A549 (cell line): ENCODE results near the gene OR4F15. TPM values are rescaled to one million over a fixed set of nuclear protein-coding genes. Genes with fewer than 3 reads are reported as not detected.

Experiments
- ATAC-seq, 2 experiments: fragments of 200-7000 bp in 1 of 2; fragments of >200 bp in 1 of 2; cut with Nextera tagmentation in 1 of 2; cut with Tn5 transposase in 1 of 2; 3 replicates each; pipeline versions ENCODE4 v1.8.0 to v1.9.1; 2018 to 2020; ENCODE audit warnings: mild to moderate bottlenecking in 1 of 2, moderate library complexity in 1 of 2
- CTCF ChIA-PET: fragments of 300-600 bp; sonication (Branson Sonifier 250); formaldehyde crosslinking; extraction: SDS; loops from one replicate; lab custom pipeline; 2021; ENCODE audit warnings: antibody characterized with exemption, inconsistent platforms; lab: Yijun Ruan, JAX
- POLR2A ChIA-PET: fragments of 350-600 bp; formaldehyde crosslinking; extraction: SDS; loops from one replicate; lab custom pipeline; 2021; ENCODE audit warnings: antibody characterized with exemption, inconsistent platforms; lab: Yijun Ruan, JAX
- DNase-seq, 2 experiments: peaks; one replicate each; pipeline versions ENCODE4 v3.0.0 to v3.0.0-alpha.2; 2011 to 2016; ENCODE audit warnings: low read depth in 1 of 2, low spot score in 1 of 2
- FAIRE-seq: peaks from 2 replicates; lab custom pipeline; 2011; peaks lifted over from hg19 to GRCh38; lab: Jason Lieb, UNC
- H3K27ac ChIP-seq, 2 experiments: fragments of >200 bp; sonication (Bioruptor Twin); formaldehyde crosslinking; 3 replicates each; pipeline ENCODE4 v1.5.1; 2016 to 2017
- H3K4me1 ChIP-seq: fragments of >200 bp; sonication (Bioruptor Twin); formaldehyde crosslinking; 3 replicates; pipeline ENCODE4 v1.6.1; 2016
- H3K4me2 ChIP-seq: fragments of >200 bp; sonication (Bioruptor Twin); formaldehyde crosslinking; 3 replicates; pipeline ENCODE4 v1.6.1; 2016
- H3K4me3 ChIP-seq: fragments of >200 bp; sonication (Bioruptor Twin); formaldehyde crosslinking; 3 replicates; pipeline ENCODE4 v1.5.1; 2016
- H3K9me3 ChIP-seq: fragments of >200 bp; sonication (Bioruptor Twin); formaldehyde crosslinking; 3 replicates; pipeline ENCODE4 v1.6.1; 2016
- ATOH8 ChIP-seq: fragments of 250-450 bp; sonication (Bioruptor Pico); IDR thresholded peaks from 2 replicates; pipeline ENCODE4 v1.5.0; 2020; ENCODE audit warnings: low read depth, mild to moderate bottlenecking, moderate library complexity
- CHD4 ChIP-seq: fragments of 200-600 bp; sonication (generic); IDR thresholded peaks from 2 replicates; pipeline ENCODE4 v1.6.1; 2016; ENCODE audit warnings: antibody characterized with exemption, mild to moderate bottlenecking, borderline replicate concordance
- E2F6 ChIP-seq: IDR thresholded peaks from 2 replicates; pipeline ENCODE4 v1.6.1; 2012; ENCODE audit warnings: low read depth, borderline replicate concordance
- EHF ChIP-seq: fragments of 250-450 bp; sonication (Bioruptor Pico); IDR thresholded peaks from 2 replicates; pipeline ENCODE4 v1.5.0; 2020; ENCODE audit warnings: mild to moderate bottlenecking
- ELK1 ChIP-seq: fragments of 150-350 bp; IDR thresholded peaks from 2 replicates; pipeline ENCODE4 v1.6.1; 2014; ENCODE audit warnings: low read depth, mild to moderate bottlenecking, low read length
- EP300 ChIP-seq, 2 experiments: fragments of >200 bp; sonication (Bioruptor Twin); formaldehyde crosslinking; IDR thresholded peaks; 2 replicates in 1 of 2; 3 replicates in 1 of 2; pipeline ENCODE4 v1.6.1; 2016 to 2017
- ESRRA ChIP-seq: fragments of 150-350 bp; IDR thresholded peaks from 2 replicates; pipeline ENCODE4 v1.6.1; 2014; ENCODE audit warnings: mild to moderate bottlenecking, low read length, borderline replicate concordance
- HDAC2 ChIP-seq: fragments of 200-600 bp; sonication (generic); IDR thresholded peaks from 2 replicates; pipeline ENCODE4 v1.6.1; 2016
- HOXA7 ChIP-seq: fragments of 250-450 bp; sonication (Bioruptor Pico); IDR thresholded peaks from 2 replicates; pipeline ENCODE4 v1.5.0; 2020; ENCODE audit warnings: mild to moderate bottlenecking, moderate library complexity
- HOXB13 ChIP-seq: fragments of 250-450 bp; sonication (Bioruptor Pico); IDR thresholded peaks from 2 replicates; pipeline ENCODE4 v1.5.0; 2020; ENCODE audit warnings: low read depth, mild to moderate bottlenecking, moderate library complexity
- HOXB5 ChIP-seq: fragments of 250-450 bp; sonication (Bioruptor Pico); IDR thresholded peaks from 2 replicates; pipeline ENCODE4 v1.5.0; 2020; ENCODE audit warnings: mild to moderate bottlenecking, moderate library complexity
- JUNB ChIP-seq: fragments of >200 bp; sonication (Bioruptor Twin); formaldehyde crosslinking; IDR thresholded peaks from 2 replicates; pipeline ENCODE4 v1.6.1; 2016
- MAFK ChIP-seq: fragments of 450-650 bp; IDR thresholded peaks from 2 replicates; pipeline ENCODE4 v1.6.1; 2014; ENCODE audit not compliant: partially characterized antibody
- MAZ ChIP-seq: fragments of 150-350 bp; IDR thresholded peaks from 2 replicates; pipeline ENCODE4 v1.6.1; 2014; ENCODE audit warnings: antibody characterized with exemption, low read depth, low read length, borderline replicate concordance
- MYC ChIP-seq: IDR thresholded peaks from 2 replicates; pipeline ENCODE4 v1.6.1; 2012; ENCODE audit warnings: mild to moderate bottlenecking, inconsistent platforms, low read length, improper control_type of control experiment, borderline replicate concordance
- NFE2L2 ChIP-seq: fragments of 150-350 bp; conservative IDR thresholded peaks from 2 replicates; pipeline ENCODE4 v1.6.1; 2014; ENCODE audit warnings: low read length
- NPAS2 ChIP-seq: fragments of 250-450 bp; sonication (Bioruptor Pico); IDR thresholded peaks from 2 replicates; pipeline ENCODE4 v1.8.0; 2022; ENCODE audit warnings: mild to moderate bottlenecking, moderate library complexity, borderline replicate concordance
- NR3C1 ChIP-seq: fragments of >200 bp; sonication (Bioruptor Twin); formaldehyde crosslinking; IDR thresholded peaks from 3 replicates; pipeline ENCODE4 v1.6.1; 2017
- POLR2A ChIP-seq: IDR thresholded peaks from 2 replicates; pipeline ENCODE4 v1.6.1; 2012; ENCODE audit warnings: mild to moderate bottlenecking, low read length
- POLR2AphosphoS2 ChIP-seq: conservative IDR thresholded peaks from 2 replicates; pipeline ENCODE4 v1.6.1; 2012; ENCODE audit warnings: low read length, improper control_type of control experiment, inconsistent platforms
- RAD21 ChIP-seq, 2 experiments: fragments of >200 bp in 1 of 2; sonication (Bioruptor Twin) in 1 of 2; formaldehyde crosslinking in 1 of 2; IDR thresholded peaks in 1 of 2; conservative IDR thresholded peaks in 1 of 2; 2 replicates in 1 of 2; 3 replicates in 1 of 2; pipeline ENCODE4 v1.6.1; 2012 to 2018; ENCODE audit warnings: inconsistent platforms in 1 of 2
- RCOR1 ChIP-seq: fragments of 150-350 bp; IDR thresholded peaks from 2 replicates; pipeline ENCODE4 v1.6.1; 2014; ENCODE audit warnings: antibody characterized with exemption, low read length, low read depth
- RNF2 ChIP-seq: fragments of 200-600 bp; sonication (generic); IDR thresholded peaks from 2 replicates; pipeline ENCODE4 v1.6.1; 2016; ENCODE audit warnings: low read depth, mild to moderate bottlenecking, antibody characterized with exemption, moderate library complexity, borderline replicate concordance
- SREBF2 ChIP-seq: fragments of 450-650 bp; IDR thresholded peaks from 2 replicates; pipeline ENCODE4 v1.6.1; 2014; ENCODE audit warnings: mild to moderate bottlenecking, moderate library complexity
- TFCP2L1 ChIP-seq: fragments of 250-450 bp; sonication (Bioruptor Pico); IDR thresholded peaks from 2 replicates; pipeline ENCODE4 v1.5.0; 2021; ENCODE audit warnings: mild to moderate bottlenecking
- ZFP36 ChIP-seq: fragments of 450-650 bp; IDR thresholded peaks from 2 replicates; pipeline ENCODE4 v1.6.1; 2014; ENCODE audit warnings: borderline replicate concordance; ENCODE audit not compliant: partially characterized antibody
- ZNF302 ChIP-seq: fragments of 250-450 bp; sonication (Bioruptor Pico); IDR thresholded peaks from 2 replicates; pipeline ENCODE4 v1.9.0; 2021; ENCODE audit warnings: inconsistent platforms, mild to moderate bottlenecking, moderate library complexity
- WGBS: methylation state at CpG from one replicate; pipeline ENCODE4 v1.1.6; 2017; ENCODE audit errors: missing lambda C conversion rate; 5-methylcytosine and 5-hydroxymethylcytosine counted together
- polyA plus RNA-seq, 4 experiments: library from polyadenylated mRNA; depleted of rRNA in 3 of 4; stranded (reverse); fragments of >200 nt; fragmentation: RNase III in 1 of 4; extraction: RNeasy Plus Mini Kit Qiagen cat#74134 plus additional on column Dnase treatment in 1 of 4; gene quantifications; 2 replicates in 3 of 4; 3 replicates in 1 of 4; pipeline ENCODE4 v1.2.3, GENCODE V29; 2011 to 2017
- TF ChIP-seq, protein P1 (sequence below): fragments of 450-650 bp; IDR thresholded peaks from 2 replicates; pipeline ENCODE4 v1.6.1; 2014; ENCODE audit warnings: antibody characterized with exemption
- TF ChIP-seq, protein P2 (sequence below): fragments of >200 bp; sonication (Bioruptor Twin); formaldehyde crosslinking; IDR thresholded peaks from 3 replicates; pipeline ENCODE4 v1.6.1; 2016

Gene OR4F15
- polyA plus RNA-seq, 2 of the 4 experiments (the other 2 are of a cell fraction) = not detected

- TF ChIP-seq ATOH8 (CRISPR knock-in tag) (no peak), HOXB5 (CRISPR knock-in tag) (no peak), HDAC2 (no peak), JUNB (no peak), MAZ (no peak), POLR2A (no peak), RCOR1 (no peak), MAFK (peak; percentile 77), RAD21 (conservative IDR thresholded peaks at IDR 0.05 in 1 of 2, IDR thresholded peaks at IDR 0.05 in 1 of 2) (no peak), MYC (no peak), NFE2L2 (peak; percentile 46), EP300 (IDR thresholded peaks at IDR 0.05) (no peak), NPAS2 (CRISPR knock-in tag) (no peak), HOXB13 (CRISPR knock-in tag) (no peak)
- TF ChIP-seq, protein P1, sequence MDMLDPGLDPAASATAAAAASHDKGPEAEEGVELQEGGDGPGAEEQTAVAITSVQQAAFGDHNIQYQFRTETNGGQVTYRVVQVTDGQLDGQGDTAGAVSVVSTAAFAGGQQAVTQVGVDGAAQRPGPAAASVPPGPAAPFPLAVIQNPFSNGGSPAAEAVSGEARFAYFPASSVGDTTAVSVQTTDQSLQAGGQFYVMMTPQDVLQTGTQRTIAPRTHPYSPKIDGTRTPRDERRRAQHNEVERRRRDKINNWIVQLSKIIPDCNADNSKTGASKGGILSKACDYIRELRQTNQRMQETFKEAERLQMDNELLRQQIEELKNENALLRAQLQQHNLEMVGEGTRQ = no peak
These were observed 2.0 kb downstream of the OR4F15 start (continued) for GRCh38 chr15:101813803-101814534.

DNA sequence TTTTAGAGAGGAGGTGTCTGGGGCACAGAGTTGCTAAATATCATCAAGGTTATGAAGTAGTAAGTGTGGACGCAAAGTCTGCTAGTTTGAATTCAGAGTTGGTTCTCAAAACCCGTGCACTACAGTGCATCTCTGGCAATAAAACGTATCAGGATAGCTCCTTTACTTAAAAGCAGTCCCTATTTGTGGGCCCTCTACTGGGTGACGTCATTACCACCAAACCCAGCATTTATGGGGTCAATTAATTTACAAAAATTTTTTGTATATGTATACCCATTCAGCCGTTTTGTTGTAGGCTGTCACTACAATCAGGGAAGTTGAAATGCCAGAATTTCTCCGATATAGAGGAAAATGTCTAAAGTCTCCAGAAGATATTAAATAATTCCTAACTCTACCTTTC, 8.8 kb downstream of the OR4F15 start:
- Histone ChIP-seq H3K9me3 (no peaks in the 10 kb centered on the region), H3K27ac (no peak overlapping the region), H3K4me3 (no peak overlapping the region), H3K4me1 (no peaks in the 10 kb centered on the region), H3K4me2 (no peak overlapping the region)
- no peak for FAIRE-seq
- TF ChIP-seq HDAC2 = no peak
- no peak for TF ChIP-seq CHD4
- no peak for TF ChIP-seq HOXB13 (CRISPR knock-in tag)
- TF ChIP-seq RNF2 = no peak
- TF ChIP-seq TFCP2L1 = no peak
- TF ChIP-seq ZFP36 = no peak
- TF ChIP-seq HOXA7 (CRISPR knock-in tag) = no peak
- TF ChIP-seq, protein P2, sequence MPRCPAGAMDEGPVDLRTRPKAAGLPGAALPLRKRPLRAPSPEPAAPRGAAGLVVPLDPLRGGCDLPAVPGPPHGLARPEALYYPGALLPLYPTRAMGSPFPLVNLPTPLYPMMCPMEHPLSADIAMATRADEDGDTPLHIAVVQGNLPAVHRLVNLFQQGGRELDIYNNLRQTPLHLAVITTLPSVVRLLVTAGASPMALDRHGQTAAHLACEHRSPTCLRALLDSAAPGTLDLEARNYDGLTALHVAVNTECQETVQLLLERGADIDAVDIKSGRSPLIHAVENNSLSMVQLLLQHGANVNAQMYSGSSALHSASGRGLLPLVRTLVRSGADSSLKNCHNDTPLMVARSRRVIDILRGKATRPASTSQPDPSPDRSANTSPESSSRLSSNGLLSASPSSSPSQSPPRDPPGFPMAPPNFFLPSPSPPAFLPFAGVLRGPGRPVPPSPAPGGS = no peak
- TF ChIP-seq SREBF2 = no peak
- TF ChIP-seq ESRRA = no peak
- no peak for TF ChIP-seq ELK1
- TF ChIP-seq NR3C1 = no peak
- no peak for TF ChIP-seq E2F6
- no peak for TF ChIP-seq POLR2AphosphoS2
- no peak for TF ChIP-seq ZNF302
- TF ChIP-seq NFE2L2 = no peak
- TF ChIP-seq MAZ = no peak
- TF ChIP-seq EHF (CRISPR knock-in tag) = no peak
- ATAC-seq = no peak
- CTCF ChIA-PET = no interaction called here
- POLR2A ChIA-PET = no interaction called here
- DNase-seq = no peak
- WGBS = 16% methylated on average over 6 of the region's 6 CpGs
